ENCODE measurements around the gene CENPE. TPM values are rescaled to one million over a fixed set of nuclear protein-coding genes. Genes with fewer than 3 reads are reported as not detected.
"Not testable (repeated sequence)": the region's sequence is repeated elsewhere in the genome, so short reads cannot be mapped to it uniquely, and the experiment has no call there.

Gene CENPE
- total RNA-seq, 1 experiment from 2014 or later, result 80.3 TPM

DNA sequence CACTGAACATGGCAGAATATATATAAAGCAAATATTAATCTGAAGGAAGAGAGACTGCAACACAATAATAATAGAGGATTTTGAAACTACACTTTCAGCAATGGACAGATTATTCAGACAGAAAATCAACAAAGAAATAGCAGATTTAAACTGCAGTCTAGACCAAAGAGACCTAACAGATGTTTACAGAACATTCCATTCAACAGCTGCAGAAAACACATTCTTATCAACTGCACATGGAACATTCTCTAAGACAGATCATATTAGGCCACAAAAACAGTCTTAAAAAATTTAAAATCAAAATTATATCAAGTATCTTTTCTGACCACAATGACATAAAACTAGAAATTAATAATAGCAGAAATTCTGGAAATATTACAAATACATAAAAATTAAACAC lies 27.1 kb downstream of the CENPE start:
- intact Hi-C loops (cut with micrococcal nuclease; ENCODE audit: unreplicated experiment), result no loop called here
- Histone ChIP-seq H3K27me3 (replicated peaks; ENCODE audit: insufficient read depth, low read depth, low read length, poor library complexity) (no peaks in the 10 kb centered on the region), H3K36me3 (ENCODE audit: insufficient read depth, low read length, poor library complexity, severe bottlenecking) (peaks cover 70% of the 10 kb centered on the region), H3K27ac (ENCODE audit: low read depth, low read length, poor library complexity, severe bottlenecking) (no peak overlapping the region), H3K4me3 (ENCODE audit: low read depth, low read length, poor library complexity, severe bottlenecking) (no peak overlapping the region), H3K4me1 (ENCODE audit: insufficient read depth, low read length, poor library complexity, severe bottlenecking) (no peaks in the 10 kb centered on the region), H3K9me3 (ENCODE audit: low read depth, low read length, poor library complexity, severe bottlenecking) (peaks cover 7% of the 10 kb centered on the region)
- CTCF ChIA-PET, result no interaction called here
- no TSS peak for BruUV-seq (replicated peaks)
- no peak for TF ChIP-seq EZH2 (IDR thresholded peaks at IDR 0.05; ENCODE audit: borderline replicate concordance, low read depth, low read length, poor library complexity, severe bottlenecking)
- TF ChIP-seq, protein P1, sequence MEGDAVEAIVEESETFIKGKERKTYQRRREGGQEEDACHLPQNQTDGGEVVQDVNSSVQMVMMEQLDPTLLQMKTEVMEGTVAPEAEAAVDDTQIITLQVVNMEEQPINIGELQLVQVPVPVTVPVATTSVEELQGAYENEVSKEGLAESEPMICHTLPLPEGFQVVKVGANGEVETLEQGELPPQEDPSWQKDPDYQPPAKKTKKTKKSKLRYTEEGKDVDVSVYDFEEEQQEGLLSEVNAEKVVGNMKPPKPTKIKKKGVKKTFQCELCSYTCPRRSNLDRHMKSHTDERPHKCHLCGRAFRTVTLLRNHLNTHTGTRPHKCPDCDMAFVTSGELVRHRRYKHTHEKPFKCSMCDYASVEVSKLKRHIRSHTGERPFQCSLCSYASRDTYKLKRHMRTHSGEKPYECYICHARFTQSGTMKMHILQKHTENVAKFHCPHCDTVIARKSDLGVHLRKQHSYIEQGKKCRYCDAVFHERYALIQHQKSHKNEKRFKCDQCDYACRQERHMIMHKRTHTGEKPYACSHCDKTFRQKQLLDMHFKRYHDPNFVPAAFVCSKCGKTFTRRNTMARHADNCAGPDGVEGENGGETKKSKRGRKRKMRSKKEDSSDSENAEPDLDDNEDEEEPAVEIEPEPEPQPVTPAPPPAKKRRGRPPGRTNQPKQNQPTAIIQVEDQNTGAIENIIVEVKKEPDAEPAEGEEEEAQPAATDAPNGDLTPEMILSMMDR (conservative IDR thresholded peaks at IDR 0.05; ENCODE audit: low read depth, low read length), result no peak
- POLR2A ChIA-PET (ENCODE audit: low non-redundant PET), result no interaction called here
- DNase-seq (ENCODE audit: low spot score), result no peak

DNA sequence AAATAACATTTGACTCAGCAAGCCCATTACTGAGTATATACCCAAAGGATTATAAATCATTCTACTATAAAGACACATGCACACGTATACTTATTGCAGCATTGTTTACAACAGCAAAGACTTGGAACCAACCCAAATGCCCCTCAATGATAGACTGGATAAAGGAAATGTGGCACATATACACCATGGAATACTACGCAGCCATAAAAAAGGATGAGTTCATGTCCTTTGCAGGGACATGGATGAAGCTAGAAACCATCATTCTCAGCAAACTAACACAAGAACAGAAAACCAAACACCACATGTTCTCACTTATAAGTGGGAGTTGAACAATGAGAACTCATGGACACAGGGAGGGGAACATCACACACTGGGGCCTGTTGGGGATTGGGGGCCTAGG lies 28.4 kb downstream of the CENPE start:
- H3K27ac ChIP-seq (ENCODE audit: low read depth, low read length, poor library complexity, severe bottlenecking); H3K9me3 ChIP-seq (ENCODE audit: low read depth, low read length, poor library complexity, severe bottlenecking); BruUV-seq (replicated peaks); H3K4me3 ChIP-seq (ENCODE audit: low read depth, low read length, poor library complexity, severe bottlenecking); POLR2A ChIA-PET (ENCODE audit: low non-redundant PET); intact Hi-C loops (cut with micrococcal nuclease; ENCODE audit: unreplicated experiment); DNase-seq (ENCODE audit: low spot score); CTCF ChIA-PET; H3K4me1 ChIP-seq (ENCODE audit: insufficient read depth, low read length, poor library complexity, severe bottlenecking); H3K27me3 ChIP-seq (replicated peaks; ENCODE audit: insufficient read depth, low read depth, low read length, poor library complexity): not testable (repeated sequence)
- peaks cover 64% of the 10 kb centered on the region for H3K36me3 ChIP-seq (ENCODE audit: insufficient read depth, low read length, poor library complexity, severe bottlenecking)

DNA sequence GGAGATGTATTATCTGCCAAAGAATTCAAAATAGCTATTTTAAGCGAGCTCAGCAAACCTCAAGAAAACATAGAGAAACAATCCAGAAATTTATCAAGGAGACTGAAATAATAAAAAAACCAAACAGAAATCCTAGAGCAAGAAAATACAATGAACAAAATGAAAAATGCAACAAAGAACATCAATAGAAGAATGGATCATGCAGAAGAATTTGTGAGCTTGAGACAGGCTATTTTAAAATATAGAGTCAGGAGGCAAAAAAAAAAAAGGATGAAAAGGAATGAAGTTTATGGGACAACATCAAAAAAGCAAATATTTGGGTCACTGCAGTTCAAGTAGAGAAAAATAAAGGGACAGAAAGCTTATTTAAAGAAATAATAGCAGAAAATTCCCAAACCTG lies 29.1 kb downstream of the CENPE start:
- Histone ChIP-seq H3K4me3 (ENCODE audit: low read depth, low read length, poor library complexity, severe bottlenecking) (no peak overlapping the region), H3K4me1 (ENCODE audit: insufficient read depth, low read length, poor library complexity, severe bottlenecking) (no peaks in the 10 kb centered on the region), H3K27ac (ENCODE audit: low read depth, low read length, poor library complexity, severe bottlenecking) (no peak overlapping the region), H3K36me3 (ENCODE audit: insufficient read depth, low read length, poor library complexity, severe bottlenecking) (peaks cover 57% of the 10 kb centered on the region), H3K27me3 (replicated peaks; ENCODE audit: insufficient read depth, low read depth, low read length, poor library complexity) (no peaks in the 10 kb centered on the region), H3K9me3 (ENCODE audit: low read depth, low read length, poor library complexity, severe bottlenecking) (peaks cover 7% of the 10 kb centered on the region)
- no peak for DNase-seq (ENCODE audit: low spot score)
- TF ChIP-seq, protein P1 (conservative IDR thresholded peaks at IDR 0.05; ENCODE audit: low read depth, low read length), result no peak
- TF ChIP-seq EZH2 (IDR thresholded peaks at IDR 0.05; ENCODE audit: borderline replicate concordance, low read depth, low read length, poor library complexity, severe bottlenecking), result no peak
- CTCF ChIA-PET, result no interaction called here
- intact Hi-C loops (cut with micrococcal nuclease; ENCODE audit: unreplicated experiment), result no loop called here
- no TSS peak for BruUV-seq (replicated peaks)
- POLR2A ChIA-PET (ENCODE audit: low non-redundant PET), result no interaction called here

DNA sequence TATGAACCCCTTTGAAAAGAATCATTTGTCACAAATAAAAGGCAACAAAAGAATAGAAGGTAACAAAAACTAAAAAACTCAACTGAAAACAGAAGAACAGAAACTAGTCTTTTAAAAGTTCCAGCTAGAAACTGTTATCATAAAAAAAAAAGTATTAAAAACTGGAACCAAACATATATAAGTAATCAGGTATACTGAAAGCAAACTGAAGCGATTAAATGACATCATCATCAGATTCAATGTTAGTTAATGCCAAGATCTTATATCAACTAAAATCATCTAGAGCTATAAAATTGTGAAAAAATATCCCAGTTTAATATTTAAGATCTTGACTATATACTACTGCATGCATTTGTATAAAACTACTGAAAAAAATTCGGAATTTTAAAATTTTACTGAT lies 36.0 kb downstream of the CENPE start:
- Histone ChIP-seq H3K4me1 (ENCODE audit: insufficient read depth, low read length, poor library complexity, severe bottlenecking) (no peaks in the 10 kb centered on the region), H3K27ac (ENCODE audit: low read depth, low read length, poor library complexity, severe bottlenecking) (no peak overlapping the region), H3K27me3 (replicated peaks; ENCODE audit: insufficient read depth, low read depth, low read length, poor library complexity) (no peaks in the 10 kb centered on the region), H3K9me3 (ENCODE audit: low read depth, low read length, poor library complexity, severe bottlenecking) (no peaks in the 10 kb centered on the region), H3K4me3 (ENCODE audit: low read depth, low read length, poor library complexity, severe bottlenecking) (no peak overlapping the region), H3K36me3 (ENCODE audit: insufficient read depth, low read length, poor library complexity, severe bottlenecking) (peaks cover 53% of the 10 kb centered on the region)
- CTCF ChIA-PET, result no interaction called here
- no TSS peak for BruUV-seq (replicated peaks)
- POLR2A ChIA-PET (ENCODE audit: low non-redundant PET), result no interaction called here
- intact Hi-C loops (cut with micrococcal nuclease; ENCODE audit: unreplicated experiment), result no loop called here
- no peak for DNase-seq (ENCODE audit: low spot score)
- TF ChIP-seq EZH2 (IDR thresholded peaks at IDR 0.05; ENCODE audit: borderline replicate concordance, low read depth, low read length, poor library complexity, severe bottlenecking), result no peak
- TF ChIP-seq, protein P1 (conservative IDR thresholded peaks at IDR 0.05; ENCODE audit: low read depth, low read length), result no peak

All from A673 (cell line).